Muscle layer of colon (tissue), 2 donors: Measurements from ENCODE around the gene SCAF1.
"Not testable (repeated sequence)": the region's sequence is repeated elsewhere in the genome, so short reads cannot be mapped to it uniquely, and the experiment has no call there.

Experiments
- H3K27ac ChIP-seq: one replicate; pipeline ENCODE4 v1.7.0; 2013; ENCODE audit warnings: low read depth, mild to moderate bottlenecking, low read length, moderate library complexity
- H3K27me3 ChIP-seq, 2 donors: one replicate each; pipeline ENCODE4 v1.7.0; 2013; ENCODE audit warnings: low read length in 2 of 2, mild to moderate bottlenecking in 2 of 2; ENCODE audit not compliant: insufficient read depth in 2 of 2, control insufficient read depth in 1 of 2
- H3K36me3 ChIP-seq: one replicate; pipeline ENCODE4 v1.7.0; 2013; ENCODE audit warnings: mild to moderate bottlenecking, low read length; ENCODE audit not compliant: insufficient read depth
- H3K4me1 ChIP-seq: one replicate; pipeline ENCODE4 v1.7.0; 2013; ENCODE audit warnings: mild to moderate bottlenecking, low read length; ENCODE audit not compliant: insufficient read depth
- H3K4me3 ChIP-seq, 2 donors: one replicate each; pipeline ENCODE4 v1.7.0; 2013; ENCODE audit warnings: low read length in 2 of 2, low read depth in 1 of 2, mild to moderate bottlenecking in 1 of 2, moderate library complexity in 1 of 2
- H3K9ac ChIP-seq: one replicate; pipeline ENCODE4 v1.7.0; 2013; ENCODE audit warnings: low read length
- H3K9me3 ChIP-seq: one replicate; pipeline ENCODE4 v1.7.0; 2013; ENCODE audit warnings: mild to moderate bottlenecking, low read length
- donor health status: abdominal sarcoma.
- donor health status: Adenocarcinoma of cecum.

Gene SCAF1

GRCh38 chr19:49599378-49600295, 42.4 kb upstream of the SCAF1 start:
- H3K4me3 ChIP-seq = no peak overlapping the region
- no peaks in the 10 kb centered on the region for H3K4me1 ChIP-seq
- peaks cover 44% of the 10 kb centered on the region for H3K36me3 ChIP-seq
- H3K9me3 ChIP-seq = no peaks in the 10 kb centered on the region
- H3K27ac ChIP-seq = no peak overlapping the region
- no peaks in the 10 kb centered on the region for H3K27me3 ChIP-seq
- no peak overlapping the region for H3K9ac ChIP-seq

- Histone ChIP-seq H3K27ac (no peak overlapping the region), H3K4me3 (no peak overlapping the region), H3K9ac (no peak overlapping the region), H3K4me1 (no peaks in the 10 kb centered on the region), H3K36me3 (peaks cover 42% of the 10 kb centered on the region), H3K27me3 (no peaks in the 10 kb centered on the region), H3K9me3 (no peaks in the 10 kb centered on the region)
Observed at GRCh38 chr19:49601482-49602038, 40.4 kb upstream of the SCAF1 start.

- Histone ChIP-seq H3K4me1 (no peaks in the 10 kb centered on the region), H3K27ac (no peak overlapping the region), H3K9ac (no peak overlapping the region), H3K9me3 (no peaks in the 10 kb centered on the region), H3K27me3 (no peaks in the 10 kb centered on the region), H3K4me3 (no peak overlapping the region), H3K36me3 (peaks cover 47% of the 10 kb centered on the region)
Observed at GRCh38 chr19:49602806-49603205, 39.2 kb upstream of the SCAF1 start.

DNA sequence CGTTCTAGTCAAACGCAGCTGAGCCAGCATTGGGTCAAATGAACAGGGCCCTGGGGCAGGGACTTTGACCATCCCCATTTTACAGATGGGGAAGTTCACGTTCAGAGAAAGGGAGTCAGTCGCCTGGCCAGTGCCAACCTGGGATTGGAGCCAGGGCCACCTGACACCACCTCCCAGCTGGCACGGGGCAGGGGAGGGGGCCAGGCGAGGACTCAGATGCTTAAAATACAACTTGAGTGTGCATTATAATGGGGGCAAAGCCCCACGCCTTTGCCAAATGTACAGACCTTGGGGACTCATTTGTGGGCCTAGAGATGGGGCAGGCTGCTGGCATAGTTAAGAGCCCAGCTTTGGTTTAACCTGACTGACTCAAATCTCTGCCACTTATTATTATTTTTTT, 36.4 kb upstream of the SCAF1 start:
- no peak overlapping the region for H3K27ac ChIP-seq
- peaks cover 45% of the 10 kb centered on the region for H3K36me3 ChIP-seq

GRCh38 chr19:49609499-49610092, 32.4 kb upstream of the SCAF1 start:
- Histone ChIP-seq H3K36me3 (peaks cover 35% of the 10 kb centered on the region), H3K27me3 (no peaks in the 10 kb centered on the region), H3K9me3 (no peaks in the 10 kb centered on the region), H3K4me1 (no peaks in the 10 kb centered on the region), H3K27ac (no peak overlapping the region), H3K4me3 (no peak overlapping the region), H3K9ac (no peak overlapping the region)

More for the DNA sequence above, 36.4 kb upstream of the SCAF1 start:
- no peaks in the 10 kb centered on the region for H3K9me3 ChIP-seq
- no peaks in the 10 kb centered on the region for H3K27me3 ChIP-seq
- no peak overlapping the region for H3K4me3 ChIP-seq
- H3K4me1 ChIP-seq = no peaks in the 10 kb centered on the region
- no peak overlapping the region for H3K9ac ChIP-seq

- H3K27ac ChIP-seq = no peak overlapping the region
- no peaks in the 10 kb centered on the region for H3K4me1 ChIP-seq
- no peak overlapping the region for H3K4me3 ChIP-seq
- H3K36me3 ChIP-seq = peaks cover 65% of the 10 kb centered on the region
- no peaks in the 10 kb centered on the region for H3K9me3 ChIP-seq
- H3K9ac ChIP-seq = no peak overlapping the region
- no peaks in the 10 kb centered on the region for H3K27me3 ChIP-seq
Observed at GRCh38 chr19:49613374-49613773, 28.6 kb upstream of the SCAF1 start.

DNA sequence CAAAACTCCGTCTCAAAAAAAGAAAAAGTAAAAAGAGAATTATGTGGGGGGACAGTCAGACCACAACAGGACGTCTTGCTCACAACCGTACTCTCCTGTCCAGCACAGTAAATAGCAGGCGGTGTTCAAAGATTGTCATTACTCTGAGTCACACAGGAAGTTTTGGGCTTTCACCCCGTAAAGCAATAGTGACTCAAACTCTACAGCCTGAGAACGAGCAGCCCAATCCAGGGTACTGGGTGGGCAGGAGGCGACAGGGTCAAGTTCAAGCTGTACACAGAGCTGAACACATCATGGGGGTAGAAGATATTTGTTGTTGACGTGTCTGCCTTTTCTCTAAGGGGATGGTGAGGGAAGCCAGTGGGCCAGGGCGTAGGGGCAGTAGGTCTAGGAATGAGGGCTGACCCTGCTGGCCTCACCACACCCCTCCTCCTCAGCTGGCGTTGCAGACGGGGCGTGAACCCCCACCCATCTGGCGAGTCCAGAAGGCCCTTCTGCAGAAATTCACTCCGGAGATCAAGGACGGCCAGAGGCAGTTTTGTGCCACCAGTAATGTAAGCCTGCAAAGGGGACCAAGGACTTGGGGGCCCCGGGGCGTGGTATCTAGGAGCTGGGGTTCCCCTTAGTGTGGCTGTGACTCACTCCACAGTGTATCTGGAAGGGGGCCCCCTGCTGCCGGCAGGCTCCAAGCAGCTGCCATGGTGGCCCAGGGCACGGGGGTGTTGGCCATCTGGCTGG, 27.7 kb upstream of the SCAF1 start:
- Histone ChIP-seq H3K36me3 (peaks cover 57% of the 10 kb centered on the region), H3K4me3 (no peak overlapping the region), H3K9me3 (no peaks in the 10 kb centered on the region), H3K27me3 (no peaks in the 10 kb centered on the region), H3K9ac (no peak overlapping the region), H3K27ac (no peak overlapping the region), H3K4me1 (no peaks in the 10 kb centered on the region)

- H3K36me3 ChIP-seq = peaks cover 57% of the 10 kb centered on the region
Observed at GRCh38 chr19:49615861-49616260, 26.1 kb upstream of the SCAF1 start.

GRCh38 chr19:49616532-49616931, 25.5 kb upstream of the SCAF1 start:
- Histone ChIP-seq H3K27me3 (no peaks in the 10 kb centered on the region), H3K4me3 (no peak overlapping the region), H3K9me3 (no peaks in the 10 kb centered on the region), H3K9ac (no peak overlapping the region), H3K36me3 (peaks cover 61% of the 10 kb centered on the region), H3K27ac (no peak overlapping the region), H3K4me1 (no peaks in the 10 kb centered on the region)

More at GRCh38 chr19:49615861-49616260, 26.1 kb upstream of the SCAF1 start:
- H3K4me3 ChIP-seq = no peak overlapping the region
- H3K9me3 ChIP-seq = no peaks in the 10 kb centered on the region
- H3K27me3 ChIP-seq = no peaks in the 10 kb centered on the region
- no peaks in the 10 kb centered on the region for H3K4me1 ChIP-seq
- no peak overlapping the region for H3K9ac ChIP-seq
- no peak overlapping the region for H3K27ac ChIP-seq

GRCh38 chr19:49616945-49617344, 25.1 kb upstream of the SCAF1 start:
- no peaks in the 10 kb centered on the region for H3K9me3 ChIP-seq
- no peaks in the 10 kb centered on the region for H3K27me3 ChIP-seq
- H3K9ac ChIP-seq = no peak overlapping the region
- no peak overlapping the region for H3K4me3 ChIP-seq
- no peaks in the 10 kb centered on the region for H3K4me1 ChIP-seq
- no peak overlapping the region for H3K27ac ChIP-seq
- peaks cover 65% of the 10 kb centered on the region for H3K36me3 ChIP-seq

DNA sequence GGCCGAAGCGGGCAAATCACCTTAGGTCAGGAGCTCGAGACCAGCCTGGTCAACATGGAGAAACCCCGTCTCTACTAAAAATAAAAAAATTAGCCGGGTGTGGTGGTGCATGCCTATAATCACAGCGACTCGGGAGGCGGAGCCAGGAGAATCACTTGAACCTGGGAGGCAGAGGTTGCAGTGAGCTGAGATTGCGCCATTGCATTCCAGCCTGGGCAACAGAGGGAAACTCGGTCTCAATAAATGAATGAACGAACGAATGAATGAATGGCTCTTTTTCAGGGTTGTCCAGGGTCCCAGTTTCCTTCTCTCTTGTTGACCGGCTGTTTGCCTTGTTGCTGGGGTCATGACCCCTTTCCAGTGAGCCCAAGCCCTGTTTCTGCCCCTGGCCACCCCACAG, 24.1 kb upstream of the SCAF1 start:
- H3K4me1 ChIP-seq, H3K4me3 ChIP-seq, H3K9ac ChIP-seq, H3K27me3 ChIP-seq, H3K9me3 ChIP-seq, H3K27ac ChIP-seq: not testable (repeated sequence)
- H3K36me3 ChIP-seq = peaks cover 62% of the 10 kb centered on the region
